ENCODE measurements around the gene HIGD2A.
"Not testable (repeated sequence)": the region's sequence is repeated elsewhere in the genome, so short reads cannot be mapped to it uniquely, and the experiment has no call there.

HIGD2A gene

DNA sequence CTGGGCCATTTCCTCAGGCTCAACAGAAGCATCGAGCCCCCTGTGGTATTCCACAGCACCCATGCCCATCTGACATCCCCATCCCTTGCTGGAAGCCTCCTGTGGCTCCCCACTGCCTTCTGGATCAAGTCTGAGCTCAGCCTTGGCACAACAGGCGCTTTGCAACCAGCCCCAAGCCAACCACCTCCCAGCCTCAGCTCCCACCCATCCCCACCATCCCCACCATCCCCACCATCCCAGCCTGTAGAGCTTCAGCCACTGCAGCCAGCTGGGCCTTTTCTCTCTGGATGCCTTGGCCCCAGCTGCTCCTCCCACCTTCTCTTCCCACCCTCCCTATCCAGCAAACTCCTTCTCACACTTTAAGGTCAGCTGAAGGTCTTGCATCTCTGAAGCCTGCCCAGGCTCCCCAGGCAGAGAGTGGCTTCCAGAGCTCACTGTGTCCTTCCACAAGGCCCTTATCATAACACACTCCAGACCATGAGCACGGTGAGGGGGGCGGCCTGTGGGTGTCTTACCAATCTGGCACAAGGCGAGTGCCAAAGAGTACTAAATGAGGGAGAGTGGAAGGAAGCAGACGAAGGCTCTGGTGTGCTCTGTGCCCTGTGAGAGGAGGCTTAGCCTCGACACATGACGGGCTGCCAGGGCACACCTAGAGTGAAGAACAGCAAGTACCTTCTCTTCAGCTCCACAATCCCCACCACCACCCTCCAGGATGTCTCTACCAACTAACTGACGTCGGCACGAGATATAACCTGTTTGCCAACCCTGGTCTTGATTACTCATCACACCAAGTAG is 6.5 kb downstream of the HIGD2A start:
- DNase-seq (ENCODE audit: low read depth, low spot score) = no peak

- no peak for DNase-seq (ENCODE audit: low read depth, low spot score)
These were observed 7.8 kb downstream of the HIGD2A start for GRCh38 chr5:176396330-176396729.

GRCh38 chr5:176397736-176398420 is 9.3 kb downstream of the HIGD2A start:
- DNase-seq (ENCODE audit: low read depth, low spot score) = no peak

DNA sequence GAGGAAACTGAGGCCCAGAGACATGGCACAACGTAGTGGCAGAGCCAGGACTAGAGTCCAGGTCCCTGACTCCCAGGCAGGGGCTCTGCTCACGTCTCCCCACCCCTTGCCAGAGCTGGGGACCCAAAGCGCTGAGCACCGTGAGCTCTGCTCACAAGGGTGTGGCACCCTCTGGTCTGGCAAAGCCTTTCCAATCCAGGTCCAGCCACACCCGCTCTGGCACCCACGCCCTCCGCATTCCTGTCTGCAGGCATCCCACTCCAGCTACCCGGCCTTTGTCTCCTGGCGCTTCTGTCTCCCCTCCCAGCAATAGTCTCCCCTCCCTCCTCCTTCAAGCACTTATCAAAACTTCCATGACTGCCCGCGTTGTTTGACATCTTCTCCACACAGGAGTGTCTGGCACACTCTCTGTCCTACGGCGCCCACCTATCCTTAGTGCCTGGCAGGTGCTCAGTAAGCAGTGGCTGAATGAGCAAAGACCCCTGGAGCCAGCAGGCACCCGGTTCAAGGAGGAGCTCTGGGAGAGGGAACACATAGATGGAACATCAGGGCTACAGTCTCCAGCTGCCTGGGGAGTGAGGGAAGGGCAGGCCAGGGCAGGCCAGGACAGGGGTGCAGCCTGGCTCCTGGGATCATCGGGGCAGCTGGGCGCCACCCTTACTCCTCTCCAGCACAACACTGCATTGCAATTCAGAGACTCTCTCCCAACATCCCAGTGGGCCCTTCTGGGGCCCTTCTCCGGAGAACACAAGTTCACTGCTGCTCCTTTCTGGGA is 12.0 kb downstream of the HIGD2A start:
- no peak for DNase-seq (ENCODE audit: low read depth, low spot score)

DNA sequence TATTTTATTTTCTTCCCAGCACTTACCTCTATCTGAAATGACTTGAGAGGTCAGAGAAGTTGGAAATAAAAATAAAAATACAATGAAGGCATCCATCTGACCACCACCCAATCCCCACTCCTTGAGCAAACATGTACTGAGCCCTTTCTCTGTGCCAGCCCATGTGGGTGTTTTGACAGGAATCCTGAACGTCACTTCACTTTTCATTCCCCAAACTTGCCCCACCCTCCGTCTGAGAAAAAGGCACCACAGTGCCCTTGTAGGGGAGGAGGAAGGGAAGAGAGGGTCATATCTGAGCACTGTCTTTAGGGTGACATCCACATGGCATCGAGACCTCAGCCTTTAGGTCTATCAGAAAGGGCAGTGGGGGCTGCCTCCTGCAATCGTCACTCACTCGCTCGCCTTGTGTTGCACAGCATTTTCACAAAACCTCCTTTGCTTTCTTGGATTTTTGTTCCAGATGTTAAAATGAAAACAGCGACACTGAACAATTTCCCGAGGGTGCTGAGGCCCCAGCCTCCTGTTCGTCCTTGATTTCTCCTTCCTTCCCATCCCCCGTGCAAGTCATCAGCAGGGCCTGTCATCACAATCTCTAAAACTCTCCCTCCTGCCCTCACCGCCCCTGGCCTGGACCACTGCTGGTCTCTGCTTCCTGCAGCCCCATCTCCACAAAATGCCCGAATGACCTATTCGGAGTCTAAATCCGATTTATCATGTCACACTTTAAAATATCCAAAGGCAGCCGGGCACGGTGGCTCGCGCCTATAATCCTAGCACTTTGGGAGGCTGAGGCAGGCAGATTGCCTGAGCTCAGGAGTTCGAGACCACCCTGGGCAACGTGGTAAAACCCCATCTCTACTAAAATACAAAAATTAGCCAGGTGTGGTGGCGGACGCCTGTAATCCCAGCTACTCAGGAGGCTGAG is 13.0 kb downstream of the HIGD2A start:
- no peak for DNase-seq (ENCODE audit: low read depth, low spot score)

DNA sequence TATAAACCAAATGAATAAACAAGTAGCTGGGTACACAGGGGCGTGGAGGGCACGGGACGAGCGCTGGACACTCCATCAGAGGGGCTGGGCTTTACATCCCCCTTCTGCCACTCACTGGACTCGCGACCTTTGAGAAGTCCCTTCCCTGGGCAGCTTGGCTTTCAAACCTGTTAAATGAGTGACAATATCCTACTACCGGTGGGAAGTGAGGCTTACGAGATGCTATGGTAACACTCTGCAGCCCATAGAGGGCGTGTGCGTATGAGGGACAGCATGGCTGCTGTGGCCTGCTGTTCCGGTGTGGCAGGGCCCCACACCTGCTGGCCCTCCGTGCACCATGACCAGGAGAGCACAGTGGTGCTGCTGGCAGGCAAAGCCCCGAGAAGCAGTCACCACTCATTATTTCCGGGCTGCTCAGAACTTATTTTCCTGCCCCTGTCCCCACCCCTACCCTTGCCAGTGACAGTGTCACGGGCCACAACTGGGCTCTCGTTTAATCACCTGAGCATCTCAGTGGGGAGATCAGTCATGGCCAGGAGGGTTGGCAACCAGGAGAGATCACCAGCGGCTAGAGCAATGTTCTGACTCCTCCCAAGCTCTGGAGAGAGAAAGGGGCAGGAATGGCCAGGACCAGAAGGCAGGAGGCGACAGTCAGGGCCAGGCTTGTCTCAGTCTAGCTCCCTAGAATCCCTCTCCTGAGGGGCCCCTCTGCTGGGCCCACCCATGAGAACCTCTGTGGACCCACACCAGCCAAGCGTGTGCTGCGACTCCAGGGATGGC is 17.3 kb downstream of the HIGD2A start:
- DNase-seq (ENCODE audit: low read depth, low spot score) = no peak

- DNase-seq (ENCODE audit: low read depth, low spot score) = no peak
These were observed 18.0 kb downstream of the HIGD2A start for GRCh38 chr5:176406436-176407052.

DNA sequence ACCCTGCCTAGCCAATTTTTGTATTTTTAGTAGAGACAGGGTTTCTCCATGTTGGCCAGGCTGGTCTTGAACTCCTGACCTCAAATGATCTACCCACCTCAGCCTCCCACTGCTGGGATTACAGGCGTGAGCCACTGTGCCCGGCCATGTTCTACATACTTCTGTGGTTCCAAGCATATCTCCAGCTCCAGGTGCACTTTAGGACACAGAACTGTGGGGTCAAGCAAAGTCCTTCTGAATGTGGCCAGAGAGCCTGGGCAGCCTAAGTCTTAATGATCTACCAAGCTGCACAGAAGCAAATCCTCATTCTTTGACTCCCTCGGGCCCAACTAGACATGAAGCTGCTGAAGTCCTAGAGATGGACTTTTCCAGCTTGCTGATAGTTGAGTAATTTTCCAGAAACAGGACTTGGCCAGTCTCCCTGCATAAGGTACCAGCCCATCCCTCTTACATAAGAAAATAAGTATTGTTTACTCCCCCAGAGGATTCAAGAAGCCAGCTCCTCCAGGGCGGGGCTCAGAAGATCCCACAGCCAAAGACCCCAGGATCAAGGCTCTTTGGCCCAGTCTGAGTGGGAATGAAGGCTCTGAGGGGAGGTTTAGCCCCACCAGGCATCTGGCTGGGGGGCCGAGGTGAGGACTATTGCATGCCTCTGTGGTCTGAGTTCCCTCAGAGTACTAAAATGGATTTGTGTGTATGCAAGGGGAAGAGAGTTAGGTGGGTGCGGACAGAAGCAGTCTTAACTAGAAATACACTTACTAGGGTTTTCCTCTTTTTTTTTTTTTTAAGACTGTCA is 19.1 kb downstream of the HIGD2A start:
- no peak for DNase-seq (ENCODE audit: low read depth, low spot score)

GRCh38 chr5:176408252-176408573 is 19.7 kb downstream of the HIGD2A start:
- not testable (repeated sequence) for DNase-seq (ENCODE audit: low read depth, low spot score)

DNA sequence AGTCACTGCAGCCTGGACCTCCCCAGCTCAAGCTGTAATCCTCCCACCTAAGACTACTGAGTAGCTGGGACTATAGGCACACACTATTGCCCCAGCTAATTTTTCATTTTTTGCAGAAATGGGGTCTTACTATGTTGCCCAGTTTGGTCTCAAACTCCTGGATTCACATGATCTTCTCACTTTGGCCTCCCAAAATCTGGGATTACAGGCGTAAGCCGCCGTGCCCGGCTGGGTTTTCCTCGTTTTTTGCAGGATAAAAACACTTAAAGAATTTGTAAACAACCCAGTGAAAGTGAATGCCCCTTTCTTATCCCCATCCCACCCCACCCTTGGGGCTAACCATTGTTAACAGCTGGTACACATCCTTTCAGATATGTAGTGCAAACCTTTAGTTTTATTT is 20.0 kb downstream of the HIGD2A start:
- no peak for DNase-seq (ENCODE audit: low read depth, low spot score)

GRCh38 chr5:176409765-176410164 is 21.2 kb downstream of the HIGD2A start:
- DNase-seq (ENCODE audit: low read depth, low spot score) = no peak

- no peak for DNase-seq (ENCODE audit: low read depth, low spot score)
These were observed 22.1 kb downstream of the HIGD2A start for GRCh38 chr5:176410486-176411180.

GRCh38 chr5:176412517-176413254 is 24.1 kb downstream of the HIGD2A start:
- DNase-seq (ENCODE audit: low read depth, low spot score) = no peak

DNA sequence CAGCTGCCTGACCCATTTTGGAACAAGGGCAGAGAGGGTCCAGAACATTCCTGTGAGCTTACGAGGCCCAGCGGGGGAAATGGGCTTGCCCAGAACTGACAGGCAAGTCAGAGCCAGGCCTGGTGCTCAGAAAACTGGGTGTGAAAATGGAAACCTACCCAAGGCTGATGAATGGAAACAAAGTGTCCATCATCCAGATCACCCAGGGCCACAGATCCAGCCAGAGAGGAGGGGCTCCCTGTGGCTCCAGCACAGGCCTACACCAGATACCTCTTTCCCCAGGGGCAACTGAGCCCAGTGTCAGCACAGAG is 24.7 kb downstream of the HIGD2A start:
- DNase-seq (ENCODE audit: low read depth, low spot score) = no peak

- DNase-seq (ENCODE audit: low read depth, low spot score) = no peak
These were observed 25.2 kb downstream of the HIGD2A start for GRCh38 chr5:176413709-176414191.

DNA sequence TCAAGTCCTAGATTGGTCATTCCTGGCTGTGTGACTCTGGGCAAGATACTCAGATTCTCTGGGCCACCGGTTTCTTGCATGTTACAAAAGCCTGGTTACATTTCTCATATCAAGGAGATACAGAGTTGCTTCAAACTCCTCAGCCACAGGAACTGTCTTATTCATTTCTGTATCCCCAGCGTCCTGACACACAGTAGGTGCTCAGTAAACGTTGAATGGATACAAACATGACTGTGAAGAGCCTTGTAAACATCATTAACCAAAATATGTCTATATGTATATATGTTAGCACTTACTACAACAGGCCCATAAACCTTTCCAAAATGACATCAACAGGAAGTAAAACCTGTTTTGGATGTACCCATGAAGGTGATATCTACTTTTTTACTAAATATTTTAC is 26.2 kb downstream of the HIGD2A start:
- DNase-seq (ENCODE audit: low read depth, low spot score) = no peak

DNA sequence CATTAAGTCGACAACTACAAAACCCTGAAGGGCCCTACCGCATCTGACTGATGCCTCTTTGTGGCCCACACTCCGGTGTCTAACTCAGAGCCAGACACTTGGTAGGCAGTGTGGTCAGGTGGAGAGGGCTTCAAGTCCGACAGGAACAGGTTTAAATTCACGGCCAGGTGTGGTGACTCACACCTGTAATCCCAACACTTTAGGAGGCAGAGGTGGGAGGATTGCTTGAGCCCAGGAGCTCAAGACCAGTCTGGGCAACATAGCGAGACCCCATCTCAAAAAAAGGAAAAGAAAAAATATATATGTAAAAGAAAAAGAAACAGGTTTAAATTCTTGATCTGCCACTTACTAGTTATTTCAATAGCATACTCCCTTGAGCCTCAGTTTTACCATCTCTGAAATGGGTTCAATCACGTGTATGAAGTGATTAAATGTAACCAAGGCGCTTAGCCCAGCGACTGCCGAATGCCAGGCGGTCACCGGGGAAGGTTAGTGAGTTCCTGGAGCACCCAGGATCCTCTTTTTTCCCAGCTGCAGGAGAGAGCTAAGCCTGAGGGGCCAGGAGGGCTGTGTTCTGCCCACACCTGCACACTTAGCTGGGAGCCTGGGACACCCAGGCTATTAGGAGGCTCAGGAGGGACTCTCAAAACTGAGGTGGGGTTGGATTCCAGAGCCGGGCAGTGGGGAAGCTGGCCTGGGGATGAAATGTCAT is 26.8 kb downstream of the HIGD2A start:
- no peak for DNase-seq (ENCODE audit: low read depth, low spot score)

Data from activated naive CD8-positive, alpha-beta T cell treated with anti-CD3 and anti-CD28 coated beads, Interleukin-2, amount 50 U/mL, for 16 hours (primary cell).